Colonic mucosa (tissue), 4 donors: Measurements from ENCODE around the gene FRRS1. TPM values are rescaled to one million over a fixed set of nuclear protein-coding genes. Genes with fewer than 3 reads are reported as not detected.

Source experiments
- DNase-seq: peaks from one replicate; pipeline ENCODE4 v3.0.0-alpha.2; 2020
- H3K27ac ChIP-seq: fragments of 200-600 bp; one replicate; pipeline ENCODE4 v1.8.0; 2021
- H3K27me3 ChIP-seq: fragments of 200-600 bp; one replicate; pipeline ENCODE4 v1.8.0; 2021
- H3K36me3 ChIP-seq: fragments of 200-600 bp; one replicate; pipeline ENCODE4 v1.8.0; 2021
- H3K4me1 ChIP-seq: fragments of 200-600 bp; one replicate; pipeline ENCODE4 v1.8.0; 2021; ENCODE audit warnings: mild to moderate bottlenecking
- H3K4me3 ChIP-seq: fragments of 200-600 bp; one replicate; pipeline ENCODE4 v1.8.0; 2021
- H3K9ac ChIP-seq, 2 donors: one replicate each; pipeline ENCODE4 v1.7.0; 2013; ENCODE audit warnings: control low read depth in 2 of 2, low read depth in 2 of 2, low read length in 2 of 2
- H3K9me3 ChIP-seq: fragments of 200-600 bp; one replicate; pipeline ENCODE4 v1.8.0; 2021
- intact Hi-C: fragments of 100-400 bp; cut with DNase I; formaldehyde crosslinking; loops from one replicate; pipeline ENCODE4 v1.14.1; 2022
- total RNA-seq, 2 donors: library from RNA; stranded (reverse); fragmentation: NEBNext Ultra II Directional in 1 of 2; extraction: Animal tissue kit (Norgen Biotek cat#: 25700) in 1 of 2; gene quantifications; one replicate each; pipeline ENCODE4 v1.2.1, GENCODE V29; 2021
- TF ChIP-seq, protein P1 (sequence below): fragments of 200-600 bp; IDR thresholded peaks from one replicate; pipeline ENCODE4 v1.8.0; 2022; ENCODE audit warnings: antibody characterized with exemption, mild to moderate bottlenecking
- donor health status: healthy.
- donor health status: DM: no; HTN: no; CAD: no.
- donor health status: DM: no; HTN: no; CAD: no.

FRRS1 gene
- total RNA-seq, 2 donors from 2014 or later, result 16.7 to 17.1 TPM

DNA sequence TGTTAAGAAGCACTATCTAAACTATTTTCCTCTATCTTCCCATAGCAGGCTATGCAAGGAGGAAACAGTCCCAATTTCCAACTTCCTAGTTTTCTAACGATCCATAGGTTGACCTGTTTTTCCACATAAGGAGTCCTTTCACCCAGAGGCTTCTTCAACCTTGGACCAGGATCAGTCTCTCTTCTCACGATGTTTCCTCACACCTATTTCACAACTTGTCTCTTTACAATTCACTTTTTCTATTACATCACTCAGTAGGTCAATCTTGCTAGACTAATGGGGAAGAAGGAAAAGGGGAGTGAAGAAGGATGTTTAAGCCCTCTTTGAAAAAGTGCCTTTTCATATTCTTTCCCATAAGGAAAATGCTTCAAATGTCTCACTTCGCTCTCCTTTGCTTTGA, 104.7 kb downstream of the FRRS1 start:
- Histone ChIP-seq H3K4me3 (no peak overlapping the region), H3K27ac (no peak overlapping the region)
- intact Hi-C loops, result no loop called here

DNA sequence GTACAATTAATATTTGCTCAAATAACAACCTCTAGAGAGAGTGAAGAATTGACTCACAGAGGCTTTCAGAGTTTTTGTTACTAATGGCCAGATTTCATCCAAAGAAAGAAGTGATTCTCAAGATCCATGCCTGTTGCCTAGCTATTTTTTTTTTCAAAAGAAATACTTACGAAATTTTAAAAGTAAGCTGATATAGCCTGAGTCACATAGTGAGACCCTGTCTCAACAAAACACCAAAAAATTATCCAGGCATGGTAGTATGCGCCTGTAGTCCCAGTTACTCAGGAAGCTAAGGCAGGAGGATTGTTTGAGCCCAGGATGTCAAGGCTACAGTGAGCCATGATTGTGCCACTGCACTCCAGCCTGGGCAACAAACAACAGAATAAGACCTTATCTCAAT, 105.9 kb downstream of the FRRS1 start:
- no peak overlapping the region for H3K27ac ChIP-seq
- no peaks in the 10 kb centered on the region for H3K4me1 ChIP-seq
- intact Hi-C loops, result no loop called here
- TF ChIP-seq, protein P1, sequence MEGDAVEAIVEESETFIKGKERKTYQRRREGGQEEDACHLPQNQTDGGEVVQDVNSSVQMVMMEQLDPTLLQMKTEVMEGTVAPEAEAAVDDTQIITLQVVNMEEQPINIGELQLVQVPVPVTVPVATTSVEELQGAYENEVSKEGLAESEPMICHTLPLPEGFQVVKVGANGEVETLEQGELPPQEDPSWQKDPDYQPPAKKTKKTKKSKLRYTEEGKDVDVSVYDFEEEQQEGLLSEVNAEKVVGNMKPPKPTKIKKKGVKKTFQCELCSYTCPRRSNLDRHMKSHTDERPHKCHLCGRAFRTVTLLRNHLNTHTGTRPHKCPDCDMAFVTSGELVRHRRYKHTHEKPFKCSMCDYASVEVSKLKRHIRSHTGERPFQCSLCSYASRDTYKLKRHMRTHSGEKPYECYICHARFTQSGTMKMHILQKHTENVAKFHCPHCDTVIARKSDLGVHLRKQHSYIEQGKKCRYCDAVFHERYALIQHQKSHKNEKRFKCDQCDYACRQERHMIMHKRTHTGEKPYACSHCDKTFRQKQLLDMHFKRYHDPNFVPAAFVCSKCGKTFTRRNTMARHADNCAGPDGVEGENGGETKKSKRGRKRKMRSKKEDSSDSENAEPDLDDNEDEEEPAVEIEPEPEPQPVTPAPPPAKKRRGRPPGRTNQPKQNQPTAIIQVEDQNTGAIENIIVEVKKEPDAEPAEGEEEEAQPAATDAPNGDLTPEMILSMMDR, result no peak
- H3K4me3 ChIP-seq, result no peak overlapping the region
- no peaks in the 10 kb centered on the region for H3K27me3 ChIP-seq
- H3K9me3 ChIP-seq, result no peaks in the 10 kb centered on the region
- no peak for DNase-seq
- no peak overlapping the region for H3K9ac ChIP-seq
- H3K36me3 ChIP-seq, result no peaks in the 10 kb centered on the region

More for the DNA sequence above, 104.7 kb downstream of the FRRS1 start:
- TF ChIP-seq, protein P1, result no peak
- H3K27me3 ChIP-seq, result no peaks in the 10 kb centered on the region
- H3K9ac ChIP-seq, result no peak overlapping the region
- DNase-seq, result no peak
- no peaks in the 10 kb centered on the region for H3K9me3 ChIP-seq
- H3K4me1 ChIP-seq, result no peaks in the 10 kb centered on the region
- H3K36me3 ChIP-seq, result no peaks in the 10 kb centered on the region

DNA sequence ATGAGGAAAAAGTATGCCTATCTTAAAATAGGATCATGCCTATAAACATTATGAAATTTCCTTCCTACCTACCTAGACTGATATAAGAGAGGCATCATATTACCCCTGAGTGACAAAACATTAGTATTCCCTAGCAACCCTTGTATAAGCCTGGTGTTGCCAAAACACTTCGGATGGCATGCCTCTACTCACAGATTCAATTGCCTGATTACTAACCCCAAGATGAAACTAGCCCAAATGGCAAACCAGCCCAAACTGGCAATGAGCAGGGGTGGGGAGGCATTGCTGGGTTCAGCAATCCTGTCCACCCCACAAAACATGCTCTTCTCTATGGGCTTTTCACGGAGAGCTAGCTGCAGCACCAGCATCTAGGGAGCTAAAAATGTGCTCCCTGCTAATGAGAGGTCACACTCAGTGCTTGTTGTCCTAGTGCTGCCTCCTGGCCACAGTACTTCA, 106.7 kb downstream of the FRRS1 start:
- no peaks in the 10 kb centered on the region for H3K4me1 ChIP-seq
- no peak overlapping the region for H3K4me3 ChIP-seq
- TF ChIP-seq, protein P1, result no peak
- H3K27ac ChIP-seq, result no peak overlapping the region
- H3K9ac ChIP-seq, result no peak overlapping the region
- H3K36me3 ChIP-seq, result no peaks in the 10 kb centered on the region
- no peaks in the 10 kb centered on the region for H3K27me3 ChIP-seq
- intact Hi-C loops, result no loop called here
- DNase-seq, result no peak
- H3K9me3 ChIP-seq, result no peaks in the 10 kb centered on the region

Other genes starting within 250 kb of the FRRS1 start
- 1 to 10 TPM; 1.4 to 2.2 TPM for gene PALMD, start 120.5 kb downstream of the FRRS1 start, total RNA-seq
- 10 to 100 TPM; 17.9 to 27.5 TPM for gene AGL, start 83.7 kb upstream of the FRRS1 start, total RNA-seq
- 100 to 1,000 TPM; 122 to 206 TPM for gene SLC35A3, start 203.4 kb upstream of the FRRS1 start, total RNA-seq